Mesothelial cell of epicardium (in vitro differentiated cells): ENCODE measurements around the gene SNTG2. TPM values are rescaled to one million over a fixed set of nuclear protein-coding genes. Genes with fewer than 3 reads are reported as not detected.
"Not testable (repeated sequence)": the region's sequence is repeated elsewhere in the genome, so short reads cannot be mapped to it uniquely, and the experiment has no call there.

Source experiments
- DNase-seq, 2 experiments: peaks; one replicate each; pipeline ENCODE4 v3.0.0; 2021; ENCODE audit warnings: low spot score in 2 of 2; ENCODE audit not compliant: unreplicated experiment in 2 of 2
- H3K27ac Mint-ChIP-seq: 2 replicates; pipeline ENCODE4 v1.8.0; 2021; ENCODE audit warnings: mixed read lengths
- H3K27me3 Mint-ChIP-seq: 2 replicates; pipeline ENCODE4 v1.8.0; 2021; ENCODE audit warnings: low read depth, mixed read lengths
- H3K36me3 Mint-ChIP-seq: 2 replicates; pipeline ENCODE4 v1.8.0; 2021; ENCODE audit warnings: mixed read lengths
- H3K4me1 Mint-ChIP-seq: 2 replicates; pipeline ENCODE4 v1.8.0; 2021; ENCODE audit warnings: mixed read lengths
- H3K4me3 Mint-ChIP-seq: 2 replicates; pipeline ENCODE4 v1.8.0; 2021; ENCODE audit warnings: mild to moderate bottlenecking, moderate library complexity, mixed read lengths
- H3K9me3 Mint-ChIP-seq: 2 replicates; pipeline ENCODE4 v1.8.0; 2021; ENCODE audit warnings: mixed read lengths
- CTCF ChIP-seq: fragments of 200-600 bp; sonication (generic); IDR thresholded peaks from one replicate; pipeline ENCODE4 v1.5.0; 2021; ENCODE audit warnings: antibody characterized with exemption; ENCODE audit not compliant: unreplicated experiment
- total RNA-seq: library from RNA; stranded (reverse); gene quantifications from 3 replicates; pipeline ENCODE4 v1.2.1, GENCODE V29; 2021

SNTG2 gene
- total RNA-seq, 1 donor from 2014 or later, result not detected

GRCh38 chr2:1130922-1131321 lies 180.3 kb downstream of the SNTG2 start:
- H3K4me3 Mint-ChIP-seq, result no peak overlapping the region
- H3K27me3 Mint-ChIP-seq, result peaks cover 12% of the 10 kb centered on the region
- H3K4me1 Mint-ChIP-seq, result peaks cover 8% of the 10 kb centered on the region
- peaks cover 7% of the 10 kb centered on the region for H3K9me3 Mint-ChIP-seq
- DNase-seq, result no peak
- TF ChIP-seq CTCF, result no peak
- no peaks in the 10 kb centered on the region for H3K36me3 Mint-ChIP-seq
- H3K27ac Mint-ChIP-seq, result no peak overlapping the region

- peaks cover 13% of the 10 kb centered on the region for H3K27me3 Mint-ChIP-seq
- H3K4me3 Mint-ChIP-seq, result no peak overlapping the region
- no peak for TF ChIP-seq CTCF
- H3K36me3 Mint-ChIP-seq, result no peaks in the 10 kb centered on the region
- no peak overlapping the region for H3K27ac Mint-ChIP-seq
- H3K9me3 Mint-ChIP-seq, result peaks cover 4% of the 10 kb centered on the region
- DNase-seq, result no peak
- peaks cover 8% of the 10 kb centered on the region for H3K4me1 Mint-ChIP-seq
Measured at GRCh38 chr2:1132328-1132969, 181.8 kb downstream of the SNTG2 start.

- not testable (repeated sequence) for H3K27ac Mint-ChIP-seq, H3K36me3 Mint-ChIP-seq, H3K4me3 Mint-ChIP-seq, H3K9me3 Mint-ChIP-seq, DNase-seq
- peaks cover 14% of the 10 kb centered on the region for H3K4me1 Mint-ChIP-seq
- H3K27me3 Mint-ChIP-seq, result peaks cover 13% of the 10 kb centered on the region
Measured at GRCh38 chr2:1133896-1134295, 183.2 kb downstream of the SNTG2 start.

- no peak for DNase-seq
- Mint-ChIP-seq H3K9me3 (peaks cover 3% of the 10 kb centered on the region), H3K4me1 (peaks cover 14% of the 10 kb centered on the region), H3K36me3 (no peaks in the 10 kb centered on the region), H3K27ac (no peak overlapping the region), H3K27me3 (peaks cover 13% of the 10 kb centered on the region), H3K4me3 (no peak overlapping the region)
- TF ChIP-seq CTCF, result no peak
Measured at GRCh38 chr2:1134629-1135028, 184.0 kb downstream of the SNTG2 start.

- Mint-ChIP-seq H3K4me1 (peaks cover 11% of the 10 kb centered on the region), H3K9me3 (peaks cover 3% of the 10 kb centered on the region), H3K27ac (no peak overlapping the region), H3K27me3 (peaks cover 14% of the 10 kb centered on the region), H3K4me3 (no peak overlapping the region), H3K36me3 (no peaks in the 10 kb centered on the region)
- no peak for DNase-seq
- no peak for TF ChIP-seq CTCF
Measured at GRCh38 chr2:1136067-1136466, 185.4 kb downstream of the SNTG2 start.

- H3K27me3 Mint-ChIP-seq, result peaks cover 20% of the 10 kb centered on the region
- no peaks in the 10 kb centered on the region for H3K36me3 Mint-ChIP-seq
- TF ChIP-seq CTCF, result no peak
- no peak overlapping the region for H3K4me3 Mint-ChIP-seq
- DNase-seq, result no peak
- peaks cover 3% of the 10 kb centered on the region for H3K9me3 Mint-ChIP-seq
- H3K27ac Mint-ChIP-seq, result no peak overlapping the region
- H3K4me1 Mint-ChIP-seq, result peaks cover 9% of the 10 kb centered on the region
Measured at GRCh38 chr2:1136846-1137245, 186.2 kb downstream of the SNTG2 start.
